PC-9 (cell line): ENCODE measurements around the gene PROM1. TPM values are rescaled to one million over a fixed set of nuclear protein-coding genes. Genes with fewer than 3 reads are reported as not detected.

Source experiments
- BruUV-seq: library from RNA; stranded (reverse); fragments of 400-500 nt; replicated peaks from 2 replicates; lab custom pipeline; 2021; lab: Mats Ljungman, UMichigan
- CTCF ChIA-PET: fragments of 300-600 bp; sonication (Branson Sonifier 250); formaldehyde crosslinking; loops from one replicate; lab custom pipeline; 2022; ENCODE audit warnings: antibody characterized with exemption; lab: Charles Lee
- POLR2A ChIA-PET: fragments of 300-600 bp; sonication (Branson Sonifier 250); formaldehyde crosslinking; loops from one replicate; lab custom pipeline; 2022; ENCODE audit warnings: antibody characterized with exemption; ENCODE audit not compliant: unreplicated experiment; lab: Charles Lee
- DNase-seq, 2 experiments: peaks; one replicate each; pipeline versions ENCODE4 v3.0.0 to v3.0.0-alpha.2; 2015 to 2022; ENCODE audit warnings: mixed read lengths in 1 of 2
- H2AFZ ChIP-seq: fragments of 200-600 bp; sonication (generic); 2 replicates; pipeline ENCODE4 v1.8.1; 2017; ENCODE audit warnings: antibody characterized with exemption
- H3F3A ChIP-seq: fragments of 200-600 bp; sonication (generic); 2 replicates; pipeline ENCODE4 v1.8.1; 2017; ENCODE audit warnings: antibody characterized with exemption, mild to moderate bottlenecking, low read depth; ENCODE audit not compliant: insufficient read depth
- H3K27ac ChIP-seq: fragments of 200-600 bp; sonication (generic); 2 replicates; pipeline ENCODE4 v1.6.1; 2016; ENCODE audit warnings: mixed run types
- H3K27me3 ChIP-seq: fragments of 200-600 bp; sonication (generic); 2 replicates; pipeline ENCODE4 v1.6.1; 2016; ENCODE audit warnings: low read depth, mixed run types; ENCODE audit not compliant: insufficient read depth
- H3K36me3 ChIP-seq: fragments of 200-600 bp; sonication (generic); 2 replicates; pipeline ENCODE4 v1.6.1; 2016; ENCODE audit warnings: low read depth, mixed run types
- H3K4me1 ChIP-seq: fragments of 200-600 bp; sonication (generic); replicated peaks from 2 replicates; pipeline ENCODE4 v1.6.1; 2016; ENCODE audit warnings: mixed run types; ENCODE audit not compliant: insufficient read depth
- H3K4me2 ChIP-seq: fragments of 200-600 bp; sonication (generic); 2 replicates; pipeline ENCODE4 v1.6.1; 2017; ENCODE audit warnings: mixed run types
- H3K4me3 ChIP-seq: fragments of 200-600 bp; sonication (generic); 2 replicates; pipeline ENCODE4 v1.6.1; 2016; ENCODE audit warnings: mixed run types
- H3K79me2 ChIP-seq: fragments of 200-600 bp; sonication (generic); 2 replicates; pipeline ENCODE4 v1.6.1; 2017; ENCODE audit warnings: low read depth, mixed run types
- H3K9me2 ChIP-seq: fragments of 200-600 bp; sonication (generic); 2 replicates; pipeline ENCODE4 v1.8.1; 2017; ENCODE audit warnings: mild to moderate bottlenecking; ENCODE audit not compliant: insufficient read depth
- H3K9me3 ChIP-seq: fragments of 200-600 bp; sonication (generic); 2 replicates; pipeline ENCODE4 v1.8.1; 2016; ENCODE audit warnings: low read depth; ENCODE audit not compliant: insufficient read depth
- H4K20me1 ChIP-seq: fragments of 200-600 bp; sonication (generic); 2 replicates; pipeline ENCODE4 v1.8.1; 2017; ENCODE audit not compliant: insufficient read depth
- EZH2 ChIP-seq: fragments of 200-600 bp; sonication (generic); IDR thresholded peaks from 2 replicates; pipeline ENCODE4 v1.8.0; 2017; ENCODE audit warnings: antibody characterized with exemption, low read depth
- intact Hi-C: fragments of 100-400 bp; cut with micrococcal nuclease; formaldehyde crosslinking; loops from one replicate; pipeline ENCODE4 v1.10.0; 2022; ENCODE audit not compliant: unreplicated experiment
- total RNA-seq: library from RNA; stranded (reverse); gene quantifications from 2 replicates; pipeline ENCODE4 v1.2.3, GENCODE V29; 2021
- TF ChIP-seq, protein P1 (sequence below): fragments of 200-600 bp; sonication (generic); conservative IDR thresholded peaks from 2 replicates; pipeline ENCODE4 v1.6.1; 2017; ENCODE audit warnings: mixed run types, antibody characterized with exemption, mild to moderate bottlenecking, moderate library complexity

Gene PROM1
- total RNA-seq, 1 experiment from 2014 or later: not detected

DNA sequence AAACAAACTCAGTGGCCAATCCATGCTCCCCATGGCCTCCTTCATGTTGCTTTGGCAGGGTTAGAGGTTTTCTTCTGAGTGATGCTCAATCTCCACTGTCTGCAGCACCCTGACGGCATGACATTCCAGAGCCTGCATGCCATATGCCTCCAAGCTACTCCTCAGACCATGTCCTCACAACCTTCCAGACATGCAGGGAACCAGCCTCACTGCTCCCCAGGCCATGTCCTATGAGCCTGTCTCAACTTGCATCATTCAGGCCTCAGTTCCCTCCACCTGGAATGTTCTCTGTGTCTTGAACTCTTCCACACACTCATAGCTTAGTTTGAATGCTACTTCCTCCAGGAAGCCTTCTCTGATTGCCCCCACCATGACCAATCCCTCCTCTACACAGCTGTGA is 18.8 kb downstream of the PROM1 start:
- POLR2A ChIA-PET: no interaction called here
- no peaks in the 10 kb centered on the region for H3K4me1 ChIP-seq
- no peak overlapping the region for H3K27ac ChIP-seq
- no peaks in the 10 kb centered on the region for H3F3A ChIP-seq
- no peak for TF ChIP-seq EZH2
- TF ChIP-seq, protein P1, sequence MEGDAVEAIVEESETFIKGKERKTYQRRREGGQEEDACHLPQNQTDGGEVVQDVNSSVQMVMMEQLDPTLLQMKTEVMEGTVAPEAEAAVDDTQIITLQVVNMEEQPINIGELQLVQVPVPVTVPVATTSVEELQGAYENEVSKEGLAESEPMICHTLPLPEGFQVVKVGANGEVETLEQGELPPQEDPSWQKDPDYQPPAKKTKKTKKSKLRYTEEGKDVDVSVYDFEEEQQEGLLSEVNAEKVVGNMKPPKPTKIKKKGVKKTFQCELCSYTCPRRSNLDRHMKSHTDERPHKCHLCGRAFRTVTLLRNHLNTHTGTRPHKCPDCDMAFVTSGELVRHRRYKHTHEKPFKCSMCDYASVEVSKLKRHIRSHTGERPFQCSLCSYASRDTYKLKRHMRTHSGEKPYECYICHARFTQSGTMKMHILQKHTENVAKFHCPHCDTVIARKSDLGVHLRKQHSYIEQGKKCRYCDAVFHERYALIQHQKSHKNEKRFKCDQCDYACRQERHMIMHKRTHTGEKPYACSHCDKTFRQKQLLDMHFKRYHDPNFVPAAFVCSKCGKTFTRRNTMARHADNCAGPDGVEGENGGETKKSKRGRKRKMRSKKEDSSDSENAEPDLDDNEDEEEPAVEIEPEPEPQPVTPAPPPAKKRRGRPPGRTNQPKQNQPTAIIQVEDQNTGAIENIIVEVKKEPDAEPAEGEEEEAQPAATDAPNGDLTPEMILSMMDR: no peak
- DNase-seq: no peak
- H2AFZ ChIP-seq: no peak overlapping the region
- no peaks in the 10 kb centered on the region for H4K20me1 ChIP-seq
- H3K4me3 ChIP-seq: no peak overlapping the region
- intact Hi-C loops: no loop called here
- H3K36me3 ChIP-seq: no peaks in the 10 kb centered on the region
- no peaks in the 10 kb centered on the region for H3K27me3 ChIP-seq
- CTCF ChIA-PET: no interaction called here
- H3K9me3 ChIP-seq: no peaks in the 10 kb centered on the region
- H3K9me2 ChIP-seq: no peaks in the 10 kb centered on the region
- H3K79me2 ChIP-seq: no peaks in the 10 kb centered on the region
- H3K4me2 ChIP-seq: no peak overlapping the region
- BruUV-seq: no TSS peak

DNA sequence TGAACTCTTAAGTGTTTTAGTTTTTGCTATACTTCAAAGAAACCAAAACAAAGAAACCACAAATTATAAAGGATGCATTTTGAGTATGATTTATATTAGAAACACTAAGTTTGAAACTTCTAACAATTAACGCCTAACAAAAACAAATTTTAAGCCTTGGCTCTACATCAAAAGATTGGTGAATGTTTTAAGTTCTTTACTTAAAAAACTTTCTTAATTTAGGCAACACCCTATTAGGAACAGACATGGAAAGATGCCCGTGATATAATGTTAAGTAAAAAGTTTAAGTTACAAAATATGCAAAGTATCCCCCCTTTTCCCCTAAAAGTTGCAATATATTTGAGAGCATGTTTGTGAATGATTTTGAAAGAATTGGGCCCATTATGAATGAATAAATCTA is 21.2 kb downstream of the PROM1 start:
- intact Hi-C loops: no loop called here
- ChIA-PET CTCF (no interaction called here), POLR2A (no interaction called here)
- Histone ChIP-seq H3F3A (no peaks in the 10 kb centered on the region), H3K9me2 (no peaks in the 10 kb centered on the region), H3K4me3 (no peak overlapping the region), H3K79me2 (no peaks in the 10 kb centered on the region), H2AFZ (no peak overlapping the region), H3K27ac (no peak overlapping the region), H3K27me3 (no peaks in the 10 kb centered on the region), H3K4me1 (no peaks in the 10 kb centered on the region), H3K9me3 (no peaks in the 10 kb centered on the region), H4K20me1 (no peaks in the 10 kb centered on the region), H3K36me3 (no peaks in the 10 kb centered on the region), H3K4me2 (no peak overlapping the region)
- no TSS peak for BruUV-seq
- TF ChIP-seq EZH2: no peak
- TF ChIP-seq, protein P1: no peak
- DNase-seq: no peak

DNA sequence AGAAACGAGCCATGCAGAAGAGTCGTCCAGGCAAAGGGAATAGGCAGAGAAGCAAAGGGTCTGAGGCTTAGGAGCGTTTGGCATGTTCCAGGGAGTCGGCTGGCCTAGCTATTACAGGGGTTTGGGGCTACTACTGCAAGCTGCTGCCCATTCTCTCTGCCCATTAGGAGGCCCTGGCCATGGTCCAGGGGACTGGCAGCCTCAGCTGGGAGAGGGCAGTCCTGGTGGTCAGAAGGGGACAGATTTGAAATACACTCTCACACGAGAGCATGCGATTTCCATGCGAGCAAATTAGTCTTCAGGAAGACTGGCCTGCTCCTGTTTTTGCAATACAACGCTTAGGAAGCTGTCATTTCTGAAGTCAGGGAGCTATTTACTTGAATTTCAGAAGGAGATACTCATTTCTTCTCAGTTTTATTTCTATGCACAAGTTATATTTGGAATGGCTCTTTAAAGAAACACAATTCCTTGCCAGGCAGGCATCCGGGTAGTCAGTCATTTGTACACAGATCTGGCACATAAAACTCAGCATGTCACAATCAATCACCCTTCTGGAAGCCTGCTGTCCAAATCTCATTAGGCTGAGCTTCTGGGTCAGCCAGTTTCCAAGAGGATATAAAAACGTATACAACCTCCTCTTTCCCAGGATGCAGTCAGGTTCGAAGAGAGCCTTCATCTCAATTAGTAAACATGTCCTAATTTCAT is 27.0 kb downstream of the PROM1 start:
- POLR2A ChIA-PET: no interaction called here
- Histone ChIP-seq H3K27me3 (no peaks in the 10 kb centered on the region), H3F3A (no peaks in the 10 kb centered on the region), H3K4me3 (no peak overlapping the region), H3K36me3 (no peaks in the 10 kb centered on the region), H3K9me2 (no peaks in the 10 kb centered on the region), H3K27ac (no peak overlapping the region), H2AFZ (no peak overlapping the region), H3K4me2 (no peak overlapping the region), H4K20me1 (no peaks in the 10 kb centered on the region), H3K9me3 (no peaks in the 10 kb centered on the region), H3K4me1 (no peaks in the 10 kb centered on the region), H3K79me2 (no peaks in the 10 kb centered on the region)
- CTCF ChIA-PET: no interaction called here
- TF ChIP-seq EZH2: no peak
- TF ChIP-seq, protein P1: no peak
- DNase-seq: no peak
- no TSS peak for BruUV-seq
- intact Hi-C loops: no loop called here
